ENCODE data around the gene GJA10. TPM values are rescaled to one million over a fixed set of nuclear protein-coding genes. Genes with fewer than 3 reads are reported as not detected.

GJA10 gene
- total and polyA plus RNA-seq, 11 donors = not detected

DNA sequence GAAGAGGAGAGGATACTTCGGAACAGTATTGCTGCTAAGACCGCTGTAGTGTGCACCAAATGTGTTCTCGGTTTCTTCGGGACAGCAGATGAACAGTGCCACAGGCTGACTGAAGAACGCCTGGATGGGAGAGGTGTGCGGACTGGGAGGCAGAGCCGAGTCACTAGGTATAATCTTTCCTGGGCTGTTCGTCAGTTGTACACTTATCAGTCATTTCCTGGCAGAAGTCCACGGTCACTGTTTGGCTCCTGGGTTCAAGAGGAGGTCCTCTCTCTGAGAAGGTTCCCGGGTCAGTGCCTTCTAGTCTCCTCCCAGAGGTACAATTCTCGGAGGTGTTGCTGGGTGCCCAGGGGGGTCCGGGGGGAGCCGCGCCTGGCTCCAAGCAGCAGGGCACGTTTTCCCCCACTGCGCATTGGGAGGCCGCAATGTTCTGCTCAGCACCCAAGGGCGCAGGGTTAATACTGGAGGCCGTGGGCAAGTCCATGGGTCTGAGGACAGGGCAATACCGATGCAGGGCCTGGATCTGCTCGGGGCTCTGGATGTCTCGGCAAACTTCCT is 38.1 kb downstream of the GJA10 start:
- DNase-seq (no peak), ATAC-seq (no peak)
- H3K27ac ChIP-seq = no peak overlapping the region
- WGBS, 4 donors = 88 to 89% (median 88%) methylated on average over 17 to 22 of the region's 22 CpGs
- H3K4me3 ChIP-seq = no peak overlapping the region
- intact Hi-C loops (cut with DNase I) = no loop called here
- H3K27me3 ChIP-seq = no peaks in the 10 kb centered on the region
- peaks cover 0 to 5% (median 0%) of the 10 kb centered on the region in 12 donors for H3K4me1 ChIP-seq
- TF ChIP-seq CTCF (IDR thresholded peaks at IDR 0.05) = no peak
- no peak for TF ChIP-seq POLR2A (IDR thresholded peaks at IDR 0.05)
- H3K9me3 ChIP-seq = no peaks in the 10 kb centered on the region
- H3K36me3 ChIP-seq = peaks cover 0 to 15% (median 7%) of the 10 kb centered on the region in 9 donors

GRCh38 chr6:89934685-89935366 is 40.6 kb downstream of the GJA10 start:
- ATAC-seq (no peak), DNase-seq (no peak)
- 91 to 96% (median 94%) methylated on average over 19 of the region's 19 CpGs for WGBS, 4 donors
- H3K9me3 ChIP-seq = no peaks in the 10 kb centered on the region
- H3K36me3 ChIP-seq = peaks cover 0 to 17% (median 7%) of the 10 kb centered on the region in 9 donors
- H3K4me3 ChIP-seq = no peak overlapping the region
- H3K27ac ChIP-seq = no peak overlapping the region
- no peak for TF ChIP-seq POLR2A (IDR thresholded peaks at IDR 0.05)
- TF ChIP-seq CTCF (IDR thresholded peaks at IDR 0.05) = no peak
- no peaks in the 10 kb centered on the region for H3K4me1 ChIP-seq
- intact Hi-C loops (cut with DNase I) = no loop called here
- H3K27me3 ChIP-seq = no peaks in the 10 kb centered on the region

GRCh38 chr6:89936177-89936576 is 41.9 kb downstream of the GJA10 start:
- no peak for DNase-seq
- no peak overlapping the region for H3K27ac ChIP-seq
- H3K36me3 ChIP-seq = peaks cover 0 to 17% (median 7%) of the 10 kb centered on the region in 9 donors
- no peak overlapping the region for H3K4me3 ChIP-seq
- TF ChIP-seq POLR2A (IDR thresholded peaks at IDR 0.05) (no peak), CTCF (IDR thresholded peaks at IDR 0.05) (no peak)
- 95 to 100% (median 99%) methylated on average over 1 of the region's 1 CpG for WGBS, 4 donors
- no peaks in the 10 kb centered on the region for H3K27me3 ChIP-seq
- ATAC-seq = no peak
- intact Hi-C loops (cut with DNase I) = no loop called here
- H3K9me3 ChIP-seq = no peaks in the 10 kb centered on the region
- H3K4me1 ChIP-seq = peaks cover 0 to 7% (median 0%) of the 10 kb centered on the region in 12 donors

DNA sequence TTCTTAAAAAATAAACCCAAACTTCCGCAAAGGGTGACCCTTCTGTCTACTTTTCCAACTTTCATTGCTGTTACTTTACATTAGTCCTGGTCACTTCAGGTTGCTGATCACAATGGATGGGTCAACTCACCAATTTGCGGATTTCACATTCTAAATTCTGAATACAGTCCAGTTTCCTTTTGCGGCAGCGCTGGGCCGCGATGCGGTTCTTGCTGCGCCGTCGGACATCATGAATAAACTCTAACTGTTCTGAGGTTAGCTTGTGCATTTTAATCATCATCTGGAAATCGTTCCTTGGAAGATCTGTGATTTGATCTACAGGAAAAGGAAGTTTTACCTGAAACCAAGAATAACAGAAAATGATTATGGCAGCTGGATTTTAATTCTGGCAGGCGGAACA is 43.7 kb downstream of the GJA10 start:
- ATAC-seq (no peak), DNase-seq (no peak)
- H3K36me3 ChIP-seq = peaks cover 0 to 11% (median 0%) of the 10 kb centered on the region in 9 donors
- TF ChIP-seq CTCF (IDR thresholded peaks at IDR 0.05) (no peak), POLR2A (IDR thresholded peaks at IDR 0.05) (no peak)
- no peaks in the 10 kb centered on the region for H3K9me3 ChIP-seq
- H3K27ac ChIP-seq = no peak overlapping the region
- H3K4me1 ChIP-seq = peaks cover 0 to 8% (median 0%) of the 10 kb centered on the region in 12 donors
- intact Hi-C loops (cut with DNase I) = no loop called here
- H3K27me3 ChIP-seq = no peaks in the 10 kb centered on the region
- no peak overlapping the region for H3K4me3 ChIP-seq
- WGBS, 4 donors = 90 to 96% (median 93%) methylated on average over 12 of the region's 12 CpGs

Data from heart left ventricle (tissue), 16 donors.